OCI-LY1 (cell line): ENCODE data around the gene E4F1.

Experiments
- EZH2 ChIP-seq: fragments of 200-600 bp; sonication (generic), shearing (Covaris generic); IDR thresholded peaks from 2 replicates; pipeline ENCODE4 v1.8.0; 2017; ENCODE audit warnings: borderline replicate concordance, mixed run types, mild to moderate bottlenecking, antibody characterized with exemption, low read length, moderate library complexity, mixed read lengths
- TF ChIP-seq, protein P1 (sequence below): fragments of 200-600 bp; sonication (generic), shearing (Covaris generic); IDR thresholded peaks from 2 replicates; pipeline ENCODE4 v1.5.1; 2017; ENCODE audit warnings: mild to moderate bottlenecking, antibody characterized with exemption, low read length, moderate library complexity, mixed read lengths

DNA sequence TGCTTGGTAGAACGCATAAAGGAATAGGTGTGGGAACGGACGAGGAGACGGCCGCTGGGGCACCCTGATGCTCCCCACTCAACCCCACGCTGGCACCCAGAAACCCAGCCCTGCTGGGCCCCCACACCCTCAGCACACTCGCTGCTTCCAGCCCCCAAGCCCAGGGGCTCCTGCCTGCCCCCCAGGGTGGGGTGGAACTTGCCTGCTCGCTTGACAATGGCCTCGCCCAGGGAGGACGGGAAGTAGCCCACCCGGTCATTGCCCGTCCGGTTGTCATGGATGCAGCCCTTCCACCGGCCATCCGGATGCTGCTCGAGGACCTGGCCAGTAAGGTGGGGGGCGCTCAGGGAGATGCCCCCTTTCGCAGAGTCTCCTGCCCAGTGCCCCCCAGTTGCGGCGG is 36.9 kb upstream of the E4F1 start:
- TF ChIP-seq EZH2 = no peak
- TF ChIP-seq, protein P1, sequence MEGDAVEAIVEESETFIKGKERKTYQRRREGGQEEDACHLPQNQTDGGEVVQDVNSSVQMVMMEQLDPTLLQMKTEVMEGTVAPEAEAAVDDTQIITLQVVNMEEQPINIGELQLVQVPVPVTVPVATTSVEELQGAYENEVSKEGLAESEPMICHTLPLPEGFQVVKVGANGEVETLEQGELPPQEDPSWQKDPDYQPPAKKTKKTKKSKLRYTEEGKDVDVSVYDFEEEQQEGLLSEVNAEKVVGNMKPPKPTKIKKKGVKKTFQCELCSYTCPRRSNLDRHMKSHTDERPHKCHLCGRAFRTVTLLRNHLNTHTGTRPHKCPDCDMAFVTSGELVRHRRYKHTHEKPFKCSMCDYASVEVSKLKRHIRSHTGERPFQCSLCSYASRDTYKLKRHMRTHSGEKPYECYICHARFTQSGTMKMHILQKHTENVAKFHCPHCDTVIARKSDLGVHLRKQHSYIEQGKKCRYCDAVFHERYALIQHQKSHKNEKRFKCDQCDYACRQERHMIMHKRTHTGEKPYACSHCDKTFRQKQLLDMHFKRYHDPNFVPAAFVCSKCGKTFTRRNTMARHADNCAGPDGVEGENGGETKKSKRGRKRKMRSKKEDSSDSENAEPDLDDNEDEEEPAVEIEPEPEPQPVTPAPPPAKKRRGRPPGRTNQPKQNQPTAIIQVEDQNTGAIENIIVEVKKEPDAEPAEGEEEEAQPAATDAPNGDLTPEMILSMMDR = no peak
